K562 (cell line): Measurements from ENCODE around the gene DDIT4L.

ENCODE experiments used
- CHD2 ChIP-seq: IDR thresholded peaks from 2 replicates; pipeline ENCODE4 v1.6.1; 2011; ENCODE audit warnings: low read depth, low read length
- KAT7 ChIP-seq: sonication (generic); formaldehyde crosslinking; IDR thresholded peaks from 2 replicates; pipeline ENCODE4 v1.8.0; 2022; ENCODE audit warnings: missing genetic modification reagents, mild to moderate bottlenecking, borderline replicate concordance
- ZBTB8A ChIP-seq: fragments of 450-650 bp; IDR thresholded peaks from 2 replicates; pipeline ENCODE4 v1.6.1; 2018; ENCODE audit warnings: mild to moderate bottlenecking, moderate library complexity; ENCODE audit not compliant: partially characterized antibody
- TF ChIP-seq, protein P1 (sequence below), 2 experiments: IDR thresholded peaks; 2 replicates each; pipeline ENCODE4 v1.6.1; 2011; ENCODE audit warnings: borderline replicate concordance in 1 of 2, control low read depth in 1 of 2, low read depth in 1 of 2, low read length in 1 of 2, mild to moderate bottlenecking in 1 of 2, mixed read lengths in 1 of 2, moderate library complexity in 1 of 2; ENCODE audit not compliant: insufficient read depth in 1 of 2, insufficient read length in 1 of 2, poor library complexity in 1 of 2, severe bottlenecking in 1 of 2; ENCODE audit errors: extremely low read depth in 1 of 2

DNA sequence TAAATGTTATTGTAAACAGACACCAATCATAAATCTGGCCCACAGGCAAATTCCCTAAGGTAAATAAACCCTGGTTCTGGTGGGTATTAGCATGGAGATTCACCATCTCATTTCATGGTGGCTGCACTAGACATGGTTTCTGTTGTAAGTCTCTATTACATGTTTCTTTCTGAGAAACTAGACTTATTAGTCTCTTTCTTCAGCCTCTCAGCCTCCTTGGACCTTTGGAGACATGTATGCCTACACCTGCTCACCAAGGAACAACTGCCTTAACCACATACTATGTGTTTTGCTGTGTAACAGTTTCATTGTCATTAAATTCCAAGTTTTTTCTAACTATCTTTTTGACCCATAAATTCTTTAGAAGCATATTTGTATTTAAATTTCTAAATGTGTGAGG, 13.1 kb downstream of the DDIT4L start:
- TF ChIP-seq CHD2: no peak
- no peak for TF ChIP-seq ZBTB8A
- TF ChIP-seq, protein P1, sequence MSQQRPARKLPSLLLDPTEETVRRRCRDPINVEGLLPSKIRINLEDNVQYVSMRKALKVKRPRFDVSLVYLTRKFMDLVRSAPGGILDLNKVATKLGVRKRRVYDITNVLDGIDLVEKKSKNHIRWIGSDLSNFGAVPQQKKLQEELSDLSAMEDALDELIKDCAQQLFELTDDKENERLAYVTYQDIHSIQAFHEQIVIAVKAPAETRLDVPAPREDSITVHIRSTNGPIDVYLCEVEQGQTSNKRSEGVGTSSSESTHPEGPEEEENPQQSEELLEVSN (IDR thresholded peaks at IDR 0.05; ENCODE audit: borderline replicate concordance in 1 of 2, extremely low read depth in 1 of 2, insufficient read depth in 1 of 2, insufficient read length in 1 of 2, low read depth in 1 of 2, low read length in 1 of 2, poor library complexity in 1 of 2, severe bottlenecking in 1 of 2): no peak
- no peak for TF ChIP-seq KAT7 (CRISPR knock-in tag)
